Heart left ventricle (tissue), 13 donors: ENCODE results near the gene BFSP2.

Experiments
- CTCF ChIP-seq, 12 donors: fragments of 200-600 bp; sonication (generic) in 4 of 12; IDR thresholded peaks; one replicate each; pipeline versions ENCODE4 v1.5.0 to v1.8.0; 2018 to 2022; ENCODE audit warnings: antibody characterized with exemption in 12 of 12, mild to moderate bottlenecking in 5 of 12
- POLR2A ChIP-seq, 2 donors: fragments of 450-650 bp; IDR thresholded peaks; one replicate each; pipeline ENCODE4 v1.6.1; 2017; ENCODE audit warnings: antibody characterized with exemption in 2 of 2, mild to moderate bottlenecking in 2 of 2, moderate library complexity in 2 of 2
- donor health status: ischemic (EF 13 %, LVEDD 7.1; RV severe dilation, severe dysfunction).
- donor health status: DM: no; HTN: yes; CAD: no.
- donor health status: DM: no; HTN: no; CAD: no.
- donor health status: ischemic (EF 25% LVEDD 6.9; RV normal size, moderate dysfunction).
- donor health status: ischemic (EF 25% LVEDD 5.7; RV mildly dilated, moderate dysfunction).
- donor health status: ischemic (EF 35%, LVEDD 5.7; RV mildly dilated, moderate dysfunction).
- donor health status: nonischemic (EF 11% LVEDD 7.7; RV severe dilation, severe dysfunction).
- donor health status: DM: yes; HTN: yes; CAD: no.
- donor health status: PGD.
- donor health status: ischemic (EF 29% LVEDD 5.4; RV normal size, mild dysfunction).
- donor health status: nonischemic (EF 23%, LVEDD 6.1; RV moderate dilation, normal function).

- TF ChIP-seq CTCF (IDR thresholded peaks at IDR 0.05) (no peak), POLR2A (IDR thresholded peaks at IDR 0.05) (no peak)
These were observed 8.5 kb downstream of the BFSP2 start for GRCh38 chr3:133408366-133408765.
